Activated naive CD8-positive, alpha-beta T cell treated with anti-CD3 and anti-CD28 coated beads, Interleukin-2, amount 50 U/mL, for 24 hours (primary cell): ENCODE results near the gene CNTN6.
"Not testable (repeated sequence)": the region's sequence is repeated elsewhere in the genome, so short reads cannot be mapped to it uniquely, and the experiment has no call there.

Experiments used
- ATAC-seq: fragments of 150-1000 bp; cut with Tn5 transposase; one replicate; pipeline ENCODE4 v1.10.0; 2021
- DNase-seq: peaks from one replicate; pipeline ENCODE4 v3.0.0; 2021
- H3K27ac Mint-ChIP-seq: one replicate; pipeline ENCODE4 v1.8.0; 2021; ENCODE audit warnings: mild to moderate bottlenecking, mixed read lengths
- H3K27me3 Mint-ChIP-seq: one replicate; pipeline ENCODE4 v1.8.0; 2021; ENCODE audit warnings: mixed read lengths
- H3K36me3 Mint-ChIP-seq: one replicate; pipeline ENCODE4 v1.8.0; 2021; ENCODE audit warnings: low read depth, mixed read lengths
- H3K4me1 Mint-ChIP-seq: one replicate; pipeline ENCODE4 v1.8.0; 2021; ENCODE audit warnings: mixed read lengths
- H3K4me3 Mint-ChIP-seq: one replicate; pipeline ENCODE4 v1.8.0; 2021; ENCODE audit warnings: mild to moderate bottlenecking, moderate library complexity, mixed read lengths
- H3K9me3 Mint-ChIP-seq: one replicate; pipeline ENCODE4 v1.8.0; 2021; ENCODE audit warnings: mixed read lengths

Gene CNTN6

GRCh38 chr3:1380926-1381646 lies 288.3 kb downstream of the CNTN6 start:
- DNase-seq (no peak), ATAC-seq (no peak)
- Mint-ChIP-seq H3K27ac (no peak overlapping the region), H3K4me3 (no peak overlapping the region), H3K27me3 (no peaks in the 10 kb centered on the region), H3K36me3 (no peaks in the 10 kb centered on the region), H3K4me1 (no peaks in the 10 kb centered on the region), H3K9me3 (peaks cover 17% of the 10 kb centered on the region)

- no peaks in the 10 kb centered on the region for H3K27me3 Mint-ChIP-seq
- H3K27ac Mint-ChIP-seq, result no peak overlapping the region
- H3K36me3 Mint-ChIP-seq, result no peaks in the 10 kb centered on the region
- H3K4me1 Mint-ChIP-seq, result no peaks in the 10 kb centered on the region
- peaks cover 23% of the 10 kb centered on the region for H3K9me3 Mint-ChIP-seq
- no peak overlapping the region for H3K4me3 Mint-ChIP-seq
- no peak for DNase-seq
- no peak for ATAC-seq
Measured at GRCh38 chr3:1381647-1382036, 288.8 kb downstream of the CNTN6 start.

- ATAC-seq, H3K4me1 Mint-ChIP-seq, H3K27me3 Mint-ChIP-seq, H3K4me3 Mint-ChIP-seq, H3K27ac Mint-ChIP-seq, H3K36me3 Mint-ChIP-seq, DNase-seq: not testable (repeated sequence)
- H3K9me3 Mint-ChIP-seq, result peaks cover 20% of the 10 kb centered on the region
Measured at GRCh38 chr3:1387396-1387905, 294.6 kb downstream of the CNTN6 start.

GRCh38 chr3:1394188-1394587 lies 301.4 kb downstream of the CNTN6 start:
- H3K36me3 Mint-ChIP-seq, result no peaks in the 10 kb centered on the region
- no peak overlapping the region for H3K27ac Mint-ChIP-seq
- peaks cover 12% of the 10 kb centered on the region for H3K9me3 Mint-ChIP-seq
- H3K4me1 Mint-ChIP-seq, result no peaks in the 10 kb centered on the region
- ATAC-seq (no peak), DNase-seq (no peak)
- H3K4me3 Mint-ChIP-seq, result no peak overlapping the region
- H3K27me3 Mint-ChIP-seq, result no peaks in the 10 kb centered on the region

- ATAC-seq (no peak), DNase-seq (no peak)
- Mint-ChIP-seq H3K27ac (no peak overlapping the region), H3K4me3 (no peak overlapping the region), H3K36me3 (no peaks in the 10 kb centered on the region), H3K9me3 (peaks cover 15% of the 10 kb centered on the region), H3K27me3 (no peaks in the 10 kb centered on the region), H3K4me1 (no peaks in the 10 kb centered on the region)
Measured at GRCh38 chr3:1400571-1400970, 307.7 kb downstream of the CNTN6 start.

- peaks cover 13% of the 10 kb centered on the region for H3K9me3 Mint-ChIP-seq
- no peaks in the 10 kb centered on the region for H3K27me3 Mint-ChIP-seq
- no peak overlapping the region for H3K27ac Mint-ChIP-seq
- DNase-seq, result no peak
- H3K36me3 Mint-ChIP-seq, result no peaks in the 10 kb centered on the region
- no peak for ATAC-seq
- H3K4me1 Mint-ChIP-seq, result no peaks in the 10 kb centered on the region
- no peak overlapping the region for H3K4me3 Mint-ChIP-seq
Measured at GRCh38 chr3:1404270-1404962, 311.6 kb downstream of the CNTN6 start.

- Mint-ChIP-seq H3K27ac (no peak overlapping the region), H3K9me3 (peaks cover 11% of the 10 kb centered on the region), H3K36me3 (no peaks in the 10 kb centered on the region), H3K4me3 (no peak overlapping the region), H3K4me1 (no peaks in the 10 kb centered on the region), H3K27me3 (no peaks in the 10 kb centered on the region)
- DNase-seq, result no peak
- ATAC-seq, result no peak
Measured at GRCh38 chr3:1406250-1406649, 313.4 kb downstream of the CNTN6 start.

GRCh38 chr3:1421577-1421976 lies 328.8 kb downstream of the CNTN6 start:
- Mint-ChIP-seq H3K9me3 (peaks cover 10% of the 10 kb centered on the region), H3K27ac (no peak overlapping the region), H3K4me3 (no peak overlapping the region), H3K27me3 (no peaks in the 10 kb centered on the region), H3K36me3 (no peaks in the 10 kb centered on the region), H3K4me1 (no peaks in the 10 kb centered on the region)
- DNase-seq (no peak), ATAC-seq (no peak)

GRCh38 chr3:1423566-1424089 lies 330.8 kb downstream of the CNTN6 start:
- DNase-seq, result no peak
- H3K36me3 Mint-ChIP-seq, result no peaks in the 10 kb centered on the region
- H3K27me3 Mint-ChIP-seq, result no peaks in the 10 kb centered on the region
- H3K27ac Mint-ChIP-seq, result no peak overlapping the region
- H3K4me3 Mint-ChIP-seq, result no peak overlapping the region
- no peaks in the 10 kb centered on the region for H3K4me1 Mint-ChIP-seq
- no peak for ATAC-seq
- H3K9me3 Mint-ChIP-seq, result no peaks in the 10 kb centered on the region

GRCh38 chr3:1439395-1439794 lies 346.6 kb downstream of the CNTN6 start:
- peaks cover 18% of the 10 kb centered on the region for H3K9me3 Mint-ChIP-seq
- H3K4me3 Mint-ChIP-seq, result no peak overlapping the region
- no peak overlapping the region for H3K27ac Mint-ChIP-seq
- H3K36me3 Mint-ChIP-seq, result no peaks in the 10 kb centered on the region
- no peaks in the 10 kb centered on the region for H3K27me3 Mint-ChIP-seq
- no peak for ATAC-seq
- peak; percentile 6 for DNase-seq
- H3K4me1 Mint-ChIP-seq, result no peaks in the 10 kb centered on the region

- H3K4me3 Mint-ChIP-seq, result no peak overlapping the region
- H3K9me3 Mint-ChIP-seq, result peaks cover 18% of the 10 kb centered on the region
- no peak overlapping the region for H3K27ac Mint-ChIP-seq
- DNase-seq (no peak), ATAC-seq (no peak)
- H3K4me1 Mint-ChIP-seq, result no peaks in the 10 kb centered on the region
- no peaks in the 10 kb centered on the region for H3K36me3 Mint-ChIP-seq
- H3K27me3 Mint-ChIP-seq, result no peaks in the 10 kb centered on the region
Measured at GRCh38 chr3:1442271-1442670, 349.4 kb downstream of the CNTN6 start.

- no peak overlapping the region for H3K27ac Mint-ChIP-seq
- no peak overlapping the region for H3K4me3 Mint-ChIP-seq
- H3K36me3 Mint-ChIP-seq, result no peaks in the 10 kb centered on the region
- H3K4me1 Mint-ChIP-seq, result no peaks in the 10 kb centered on the region
- H3K27me3 Mint-ChIP-seq, result no peaks in the 10 kb centered on the region
- DNase-seq, result no peak
- peaks cover 14% of the 10 kb centered on the region for H3K9me3 Mint-ChIP-seq
- ATAC-seq, result no peak
Measured at GRCh38 chr3:1444195-1444594, 351.4 kb downstream of the CNTN6 start.

GRCh38 chr3:1446531-1446930 lies 353.7 kb downstream of the CNTN6 start:
- H3K36me3 Mint-ChIP-seq, result no peaks in the 10 kb centered on the region
- no peak overlapping the region for H3K27ac Mint-ChIP-seq
- DNase-seq, result no peak
- peaks cover 7% of the 10 kb centered on the region for H3K9me3 Mint-ChIP-seq
- no peaks in the 10 kb centered on the region for H3K4me1 Mint-ChIP-seq
- ATAC-seq, result no peak
- H3K27me3 Mint-ChIP-seq, result no peaks in the 10 kb centered on the region
- H3K4me3 Mint-ChIP-seq, result no peak overlapping the region

GRCh38 chr3:1447452-1447851 lies 354.6 kb downstream of the CNTN6 start:
- H3K27ac Mint-ChIP-seq, result no peak overlapping the region
- peaks cover 7% of the 10 kb centered on the region for H3K9me3 Mint-ChIP-seq
- H3K4me1 Mint-ChIP-seq, result no peaks in the 10 kb centered on the region
- H3K4me3 Mint-ChIP-seq, result no peak overlapping the region
- no peak for DNase-seq
- ATAC-seq, result no peak
- no peaks in the 10 kb centered on the region for H3K36me3 Mint-ChIP-seq
- H3K27me3 Mint-ChIP-seq, result no peaks in the 10 kb centered on the region

- H3K4me3 Mint-ChIP-seq, result no peak overlapping the region
- H3K4me1 Mint-ChIP-seq, result no peaks in the 10 kb centered on the region
- DNase-seq (no peak), ATAC-seq (no peak)
- no peak overlapping the region for H3K27ac Mint-ChIP-seq
- no peaks in the 10 kb centered on the region for H3K27me3 Mint-ChIP-seq
- H3K9me3 Mint-ChIP-seq, result peaks cover 14% of the 10 kb centered on the region
- no peaks in the 10 kb centered on the region for H3K36me3 Mint-ChIP-seq
Measured at GRCh38 chr3:1448443-1448842, 355.6 kb downstream of the CNTN6 start.
